HG02759 (cell line): ENCODE measurements around the gene TMBIM4.

ENCODE experiments used
- ATAC-seq: cut with Tn5 transposase; IDR thresholded peaks from one replicate; pipeline ENCODE4 v1.9.1; 2021; ENCODE audit warnings: mild to moderate bottlenecking, moderate library complexity; ENCODE audit not compliant: unreplicated experiment

The TMBIM4 gene

GRCh38 chr12:66103016-66103913 is 66.5 kb downstream of the TMBIM4 start:
- ATAC-seq: no peak

- peak; percentile 73 for ATAC-seq
Observed at GRCh38 chr12:66092559-66093269, 77.1 kb downstream of the TMBIM4 start.

GRCh38 chr12:66090157-66090556 is 79.6 kb downstream of the TMBIM4 start:
- no peak for ATAC-seq

DNA sequence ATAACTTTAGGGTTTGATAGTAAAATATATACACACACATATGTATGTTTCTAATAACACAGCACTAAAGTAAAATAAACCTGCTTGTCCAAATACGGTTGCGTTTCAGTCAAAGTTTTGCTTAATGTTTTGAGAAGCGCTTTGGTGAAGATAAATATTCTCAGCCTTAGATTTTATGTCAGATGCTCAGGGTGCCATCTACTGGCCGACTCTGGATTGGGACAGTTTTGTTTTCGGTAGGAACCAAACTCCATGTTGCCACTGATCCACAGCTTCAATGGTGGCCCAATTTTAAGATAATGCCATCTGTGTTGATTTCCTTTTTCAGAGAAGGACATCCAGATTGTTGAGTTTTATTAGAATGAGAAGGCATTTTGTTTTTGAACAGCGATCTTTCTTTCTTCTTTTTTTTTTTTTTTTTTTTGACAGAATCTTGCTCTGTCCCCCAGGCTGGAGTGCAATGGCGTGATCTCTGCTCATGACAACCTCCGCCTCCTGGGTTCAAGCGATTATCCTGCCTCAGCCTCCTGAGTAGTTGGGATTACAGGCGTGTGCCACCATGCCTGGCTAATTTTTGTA is 82.3 kb downstream of the TMBIM4 start:
- peak; percentile 71 for ATAC-seq

- no peak for ATAC-seq
Observed at GRCh38 chr12:66085998-66086397, 83.8 kb downstream of the TMBIM4 start.
